D721Med (cell line): Measurements from ENCODE around the gene ZNF319.

Source experiments
- DNase-seq: peaks from one replicate; pipeline ENCODE4 v3.0.0; 2011; ENCODE audit warnings: low spot score; ENCODE audit not compliant: insufficient read length
- FAIRE-seq: peaks from 2 replicates; lab custom pipeline; 2011; peaks lifted over from hg19 to GRCh38; lab: Jason Lieb, UNC
- CTCF ChIP-seq: IDR thresholded peaks from 2 replicates; pipeline ENCODE4 v1.5.1; 2012; ENCODE audit warnings: mild to moderate bottlenecking, control low read depth; ENCODE audit not compliant: insufficient read depth; ENCODE audit errors: missing control alignments

Gene ZNF319

GRCh38 chr16:57946181-57946801, 54.2 kb downstream of the ZNF319 start:
- FAIRE-seq (no peak), DNase-seq (no peak)
- no peak for TF ChIP-seq CTCF

GRCh38 chr16:57945740-57946138, 54.7 kb downstream of the ZNF319 start:
- no peak for TF ChIP-seq CTCF
- DNase-seq (no peak), FAIRE-seq (no peak)

GRCh38 chr16:57944970-57945739, 55.3 kb downstream of the ZNF319 start:
- DNase-seq (no peak), FAIRE-seq (no peak)
- TF ChIP-seq CTCF: no peak
